A549 (cell line): ENCODE results near the gene LRRC4. TPM values are rescaled to one million over a fixed set of nuclear protein-coding genes. Genes with fewer than 3 reads are reported as not detected.

Source experiments
- ATAC-seq, 2 experiments: fragments of 200-7000 bp in 1 of 2; fragments of >200 bp in 1 of 2; cut with Nextera tagmentation in 1 of 2; cut with Tn5 transposase in 1 of 2; 3 replicates each; pipeline versions ENCODE4 v1.8.0 to v1.9.1; 2018 to 2020; ENCODE audit warnings: mild to moderate bottlenecking in 1 of 2, moderate library complexity in 1 of 2
- CTCF ChIA-PET: fragments of 300-600 bp; sonication (Branson Sonifier 250); formaldehyde crosslinking; extraction: SDS; loops from one replicate; lab custom pipeline; 2021; ENCODE audit warnings: antibody characterized with exemption, inconsistent platforms; lab: Yijun Ruan, JAX
- POLR2A ChIA-PET: fragments of 350-600 bp; formaldehyde crosslinking; extraction: SDS; loops from one replicate; lab custom pipeline; 2021; ENCODE audit warnings: antibody characterized with exemption, inconsistent platforms; lab: Yijun Ruan, JAX
- DNase-seq, 2 experiments: peaks; one replicate each; pipeline versions ENCODE4 v3.0.0 to v3.0.0-alpha.2; 2011 to 2016; ENCODE audit warnings: low read depth in 1 of 2, low spot score in 1 of 2
- FAIRE-seq: peaks from 2 replicates; lab custom pipeline; 2011; peaks lifted over from hg19 to GRCh38; lab: Jason Lieb, UNC
- H3K27ac ChIP-seq, 2 experiments: fragments of >200 bp; sonication (Bioruptor Twin); formaldehyde crosslinking; 3 replicates each; pipeline ENCODE4 v1.5.1; 2016 to 2017
- H3K4me1 ChIP-seq: fragments of >200 bp; sonication (Bioruptor Twin); formaldehyde crosslinking; 3 replicates; pipeline ENCODE4 v1.6.1; 2016
- H3K4me2 ChIP-seq: fragments of >200 bp; sonication (Bioruptor Twin); formaldehyde crosslinking; 3 replicates; pipeline ENCODE4 v1.6.1; 2016
- H3K4me3 ChIP-seq: fragments of >200 bp; sonication (Bioruptor Twin); formaldehyde crosslinking; 3 replicates; pipeline ENCODE4 v1.5.1; 2016
- H3K9me3 ChIP-seq: fragments of >200 bp; sonication (Bioruptor Twin); formaldehyde crosslinking; 3 replicates; pipeline ENCODE4 v1.6.1; 2016
- CBX8 ChIP-seq: fragments of 200-600 bp; sonication (generic); IDR thresholded peaks from 2 replicates; pipeline ENCODE4 v1.6.1; 2016
- EHMT2 ChIP-seq: fragments of 200-600 bp; sonication (generic); IDR thresholded peaks from 2 replicates; pipeline ENCODE4 v1.6.1; 2016; ENCODE audit warnings: antibody characterized with exemption, low read depth, mild to moderate bottlenecking, moderate library complexity
- EP300 ChIP-seq, 2 experiments: fragments of >200 bp; sonication (Bioruptor Twin); formaldehyde crosslinking; IDR thresholded peaks; 2 replicates in 1 of 2; 3 replicates in 1 of 2; pipeline ENCODE4 v1.6.1; 2016 to 2017
- ESRRA ChIP-seq: fragments of 150-350 bp; IDR thresholded peaks from 2 replicates; pipeline ENCODE4 v1.6.1; 2014; ENCODE audit warnings: mild to moderate bottlenecking, low read length, borderline replicate concordance
- FOSB ChIP-seq: fragments of 250-450 bp; sonication (Bioruptor Pico); IDR thresholded peaks from 2 replicates; pipeline ENCODE4 v1.5.0; 2020; ENCODE audit warnings: mild to moderate bottlenecking, moderate library complexity
- FOXS1 ChIP-seq: fragments of 250-450 bp; sonication (Bioruptor Pico); IDR thresholded peaks from 2 replicates; pipeline ENCODE4 v1.5.0; 2020; ENCODE audit warnings: mild to moderate bottlenecking, moderate library complexity
- GATA3 ChIP-seq: IDR thresholded peaks from 2 replicates; pipeline ENCODE4 v1.6.1; 2012; ENCODE audit warnings: borderline replicate concordance
- HOXB13 ChIP-seq: fragments of 250-450 bp; sonication (Bioruptor Pico); IDR thresholded peaks from 2 replicates; pipeline ENCODE4 v1.5.0; 2020; ENCODE audit warnings: low read depth, mild to moderate bottlenecking, moderate library complexity
- HOXB5 ChIP-seq: fragments of 250-450 bp; sonication (Bioruptor Pico); IDR thresholded peaks from 2 replicates; pipeline ENCODE4 v1.5.0; 2020; ENCODE audit warnings: mild to moderate bottlenecking, moderate library complexity
- MAFK ChIP-seq: fragments of 450-650 bp; IDR thresholded peaks from 2 replicates; pipeline ENCODE4 v1.6.1; 2014; ENCODE audit not compliant: partially characterized antibody
- MAZ ChIP-seq: fragments of 150-350 bp; IDR thresholded peaks from 2 replicates; pipeline ENCODE4 v1.6.1; 2014; ENCODE audit warnings: antibody characterized with exemption, low read depth, low read length, borderline replicate concordance
- PHF8 ChIP-seq: fragments of 200-600 bp; sonication (generic); IDR thresholded peaks from 2 replicates; pipeline ENCODE4 v1.6.1; 2016; ENCODE audit warnings: low read depth, mild to moderate bottlenecking, antibody characterized with exemption, moderate library complexity, borderline replicate concordance
- POLR2AphosphoS2 ChIP-seq: conservative IDR thresholded peaks from 2 replicates; pipeline ENCODE4 v1.6.1; 2012; ENCODE audit warnings: low read length, improper control_type of control experiment, inconsistent platforms
- RAD21 ChIP-seq, 2 experiments: fragments of >200 bp in 1 of 2; sonication (Bioruptor Twin) in 1 of 2; formaldehyde crosslinking in 1 of 2; IDR thresholded peaks in 1 of 2; conservative IDR thresholded peaks in 1 of 2; 2 replicates in 1 of 2; 3 replicates in 1 of 2; pipeline ENCODE4 v1.6.1; 2012 to 2018; ENCODE audit warnings: inconsistent platforms in 1 of 2
- RNF2 ChIP-seq: fragments of 200-600 bp; sonication (generic); IDR thresholded peaks from 2 replicates; pipeline ENCODE4 v1.6.1; 2016; ENCODE audit warnings: low read depth, mild to moderate bottlenecking, antibody characterized with exemption, moderate library complexity, borderline replicate concordance
- SMC3 ChIP-seq: fragments of >200 bp; sonication (Bioruptor Twin); formaldehyde crosslinking; IDR thresholded peaks from 3 replicates; pipeline ENCODE4 v1.6.1; 2018; ENCODE audit warnings: inconsistent platforms
- TP53 ChIP-seq: fragments of 250-450 bp; sonication (Bioruptor Pico); IDR thresholded peaks from 2 replicates; pipeline ENCODE4 v1.5.0; 2021; ENCODE audit warnings: mild to moderate bottlenecking, moderate library complexity
- ZFP36 ChIP-seq: fragments of 450-650 bp; IDR thresholded peaks from 2 replicates; pipeline ENCODE4 v1.6.1; 2014; ENCODE audit warnings: borderline replicate concordance; ENCODE audit not compliant: partially characterized antibody
- ZNF302 ChIP-seq: fragments of 250-450 bp; sonication (Bioruptor Pico); IDR thresholded peaks from 2 replicates; pipeline ENCODE4 v1.9.0; 2021; ENCODE audit warnings: inconsistent platforms, mild to moderate bottlenecking, moderate library complexity
- ZSCAN20 ChIP-seq: fragments of 250-450 bp; sonication (Bioruptor Pico); IDR thresholded peaks from 2 replicates; pipeline ENCODE4 v1.8.0; 2022; ENCODE audit warnings: mild to moderate bottlenecking, moderate library complexity
- WGBS: methylation state at CpG from one replicate; pipeline ENCODE4 v1.1.6; 2017; ENCODE audit errors: missing lambda C conversion rate; 5-methylcytosine and 5-hydroxymethylcytosine counted together
- polyA plus RNA-seq, 4 experiments: library from polyadenylated mRNA; depleted of rRNA in 3 of 4; stranded (reverse); fragments of >200 nt; fragmentation: RNase III in 1 of 4; extraction: RNeasy Plus Mini Kit Qiagen cat#74134 plus additional on column Dnase treatment in 1 of 4; gene quantifications; 2 replicates in 3 of 4; 3 replicates in 1 of 4; pipeline ENCODE4 v1.2.3, GENCODE V29; 2011 to 2017
- TF ChIP-seq, protein P1 (sequence below): fragments of >200 bp; sonication (Bioruptor Twin); formaldehyde crosslinking; IDR thresholded peaks from 3 replicates; pipeline ENCODE4 v1.5.1; 2016
- TF ChIP-seq, protein P2 (sequence below): fragments of 250-450 bp; sonication (Bioruptor Pico); IDR thresholded peaks from 2 replicates; pipeline ENCODE4 v1.5.0; 2021; ENCODE audit warnings: mild to moderate bottlenecking, moderate library complexity, borderline replicate concordance

LRRC4 gene
- polyA plus RNA-seq, 2 of the 4 experiments (the other 2 are of a cell fraction): not detected

DNA sequence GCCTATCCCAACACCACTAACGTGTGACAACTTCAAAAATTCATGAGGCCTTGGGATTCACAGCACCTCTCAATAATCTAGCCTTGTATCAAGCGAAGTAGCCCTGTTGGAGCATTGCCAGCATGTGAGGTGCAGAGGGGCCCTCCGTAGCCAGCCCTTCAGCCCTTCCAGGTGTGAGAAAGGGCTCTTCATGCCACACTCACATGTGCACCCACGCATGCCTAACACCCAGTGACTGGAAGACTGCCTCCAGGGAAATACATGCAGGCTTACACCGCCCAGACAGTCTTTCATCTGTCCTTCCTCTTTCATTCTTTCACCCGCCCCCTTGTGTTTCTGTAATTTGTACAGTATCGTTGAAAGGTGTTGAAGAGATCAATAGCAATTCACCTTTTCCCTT lies 26.1 kb downstream of the LRRC4 start:
- Histone ChIP-seq H3K4me1 (no peaks in the 10 kb centered on the region), H3K4me2 (no peak overlapping the region), H3K9me3 (no peaks in the 10 kb centered on the region)
- POLR2A ChIA-PET: no interaction called here
- no peak for DNase-seq
- WGBS: 90% methylated on average over 7 of the region's 7 CpGs
- CTCF ChIA-PET: interaction anchor here (1.1 kb wide), 2 partner anchors 15 to 296 kb away, joined by 3 read pairs; no protein-coding TSS in a partner anchor
- ATAC-seq: no peak
- no peak for TF ChIP-seq HOXB5 (CRISPR knock-in tag)
- TF ChIP-seq EHMT2: no peak
- TF ChIP-seq HOXB13 (CRISPR knock-in tag): no peak
- no peak for TF ChIP-seq RNF2
- TF ChIP-seq POLR2AphosphoS2: no peak
- no peak for TF ChIP-seq SMC3
- TF ChIP-seq MAFK: no peak
- no peak for TF ChIP-seq FOXS1 (CRISPR knock-in tag)
- TF ChIP-seq, protein P1, sequence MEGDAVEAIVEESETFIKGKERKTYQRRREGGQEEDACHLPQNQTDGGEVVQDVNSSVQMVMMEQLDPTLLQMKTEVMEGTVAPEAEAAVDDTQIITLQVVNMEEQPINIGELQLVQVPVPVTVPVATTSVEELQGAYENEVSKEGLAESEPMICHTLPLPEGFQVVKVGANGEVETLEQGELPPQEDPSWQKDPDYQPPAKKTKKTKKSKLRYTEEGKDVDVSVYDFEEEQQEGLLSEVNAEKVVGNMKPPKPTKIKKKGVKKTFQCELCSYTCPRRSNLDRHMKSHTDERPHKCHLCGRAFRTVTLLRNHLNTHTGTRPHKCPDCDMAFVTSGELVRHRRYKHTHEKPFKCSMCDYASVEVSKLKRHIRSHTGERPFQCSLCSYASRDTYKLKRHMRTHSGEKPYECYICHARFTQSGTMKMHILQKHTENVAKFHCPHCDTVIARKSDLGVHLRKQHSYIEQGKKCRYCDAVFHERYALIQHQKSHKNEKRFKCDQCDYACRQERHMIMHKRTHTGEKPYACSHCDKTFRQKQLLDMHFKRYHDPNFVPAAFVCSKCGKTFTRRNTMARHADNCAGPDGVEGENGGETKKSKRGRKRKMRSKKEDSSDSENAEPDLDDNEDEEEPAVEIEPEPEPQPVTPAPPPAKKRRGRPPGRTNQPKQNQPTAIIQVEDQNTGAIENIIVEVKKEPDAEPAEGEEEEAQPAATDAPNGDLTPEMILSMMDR: no peak
- TF ChIP-seq FOSB: no peak
- TF ChIP-seq ZFP36: no peak
- no peak for TF ChIP-seq CBX8
- TF ChIP-seq PHF8: no peak
- TF ChIP-seq, all 56 proteins: peak for 0
- FAIRE-seq: no peak
- H3K27ac ChIP-seq: no peak overlapping the region
- no peak overlapping the region for H3K4me3 ChIP-seq

DNA sequence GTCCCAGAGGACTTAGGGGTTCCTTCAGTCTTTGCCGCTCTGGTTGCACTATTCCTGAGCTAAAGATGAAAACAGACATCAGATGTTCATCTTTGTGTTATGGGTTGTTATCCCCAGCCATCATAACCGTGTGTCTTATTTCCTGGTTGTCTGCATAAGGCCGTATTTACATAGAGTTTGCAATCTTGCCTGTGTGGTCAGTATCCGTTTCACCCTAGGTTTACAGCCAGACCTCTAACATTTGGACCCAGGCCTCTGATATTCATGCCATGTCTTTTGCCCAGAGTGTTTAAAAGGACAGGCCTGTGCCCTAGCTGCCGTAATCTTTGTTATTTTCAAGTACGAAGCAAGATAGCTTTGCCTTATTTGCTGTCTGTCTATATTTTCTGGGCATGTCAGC lies 26.6 kb downstream of the LRRC4 start:
- POLR2A ChIA-PET: no interaction called here
- TF ChIP-seq RAD21 (conservative IDR thresholded peaks at IDR 0.05 in 1 of 2, IDR thresholded peaks at IDR 0.05 in 1 of 2): no peak
- no peak for TF ChIP-seq TP53
- no peak for TF ChIP-seq EP300 (IDR thresholded peaks at IDR 0.05)
- no peak for TF ChIP-seq ZSCAN20 (CRISPR knock-in tag)
- no peak for TF ChIP-seq HOXB13 (CRISPR knock-in tag)
- no peak for TF ChIP-seq GATA3
- TF ChIP-seq, protein P2, sequence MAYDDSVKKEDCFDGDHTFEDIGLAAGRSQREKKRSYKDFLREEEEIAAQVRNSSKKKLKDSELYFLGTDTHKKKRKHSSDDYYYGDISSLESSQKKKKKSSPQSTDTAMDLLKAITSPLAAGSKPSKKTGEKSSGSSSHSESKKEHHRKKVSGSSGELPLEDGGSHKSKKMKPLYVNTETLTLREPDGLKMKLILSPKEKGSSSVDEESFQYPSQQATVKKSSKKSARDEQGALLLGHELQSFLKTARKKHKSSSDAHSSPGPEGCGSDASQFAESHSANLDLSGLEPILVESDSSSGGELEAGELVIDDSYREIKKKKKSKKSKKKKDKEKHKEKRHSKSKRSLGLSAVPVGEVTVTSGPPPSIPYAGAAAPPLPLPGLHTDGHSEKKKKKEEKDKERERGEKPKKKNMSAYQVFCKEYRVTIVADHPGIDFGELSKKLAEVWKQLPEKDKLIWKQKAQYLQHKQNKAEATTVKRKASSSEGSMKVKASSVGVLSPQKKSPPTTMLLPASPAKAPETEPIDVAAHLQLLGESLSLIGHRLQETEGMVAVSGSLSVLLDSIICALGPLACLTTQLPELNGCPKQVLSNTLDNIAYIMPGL: no peak
- no peak for TF ChIP-seq ZNF302 (CRISPR knock-in tag)
- TF ChIP-seq MAZ: no peak
- TF ChIP-seq RNF2: no peak
- TF ChIP-seq ESRRA: no peak
- no peak for TF ChIP-seq CBX8
- ATAC-seq: no peak
- DNase-seq: no peak
- no peak overlapping the region for H3K4me3 ChIP-seq
- H3K9me3 ChIP-seq: no peaks in the 10 kb centered on the region
- WGBS: 91% methylated on average over 6 of the region's 6 CpGs
- FAIRE-seq: no peak
- H3K27ac ChIP-seq: no peak overlapping the region
- CTCF ChIA-PET: no interaction called here
- no peak overlapping the region for H3K4me2 ChIP-seq
- H3K4me1 ChIP-seq: no peaks in the 10 kb centered on the region
